Upper lobe of right lung (tissue), 1 donor: ENCODE results near the gene DLX2. TPM values are rescaled to one million over a fixed set of nuclear protein-coding genes. Genes with fewer than 3 reads are reported as not detected.

Experiments used
- ATAC-seq: fragments of 200-7000 bp; cut with Tn5 transposase; one replicate; pipeline ENCODE4 v1.9.1; 2020; ENCODE audit warnings: mild to moderate bottlenecking, moderate library complexity
- DNase-seq: peaks from one replicate; pipeline ENCODE4 v3.0.0-alpha.2; 2020
- H3K27ac ChIP-seq: fragments of 200-600 bp; one replicate; pipeline ENCODE4 v1.8.0; 2022
- H3K27me3 ChIP-seq: fragments of 200-600 bp; one replicate; pipeline ENCODE4 v1.8.0; 2022; ENCODE audit warnings: mild to moderate bottlenecking
- H3K36me3 ChIP-seq: fragments of 200-600 bp; one replicate; pipeline ENCODE4 v1.8.0; 2022
- H3K4me1 ChIP-seq: fragments of 200-600 bp; one replicate; pipeline ENCODE4 v1.8.0; 2022
- H3K4me3 ChIP-seq: fragments of 200-600 bp; one replicate; pipeline ENCODE4 v1.8.0; 2022; ENCODE audit warnings: mild to moderate bottlenecking
- H3K9me3 ChIP-seq: fragments of 200-600 bp; one replicate; pipeline ENCODE4 v1.8.0; 2022
- CTCF ChIP-seq: fragments of 200-600 bp; IDR thresholded peaks from one replicate; pipeline ENCODE4 v1.8.0; 2022; ENCODE audit warnings: antibody characterized with exemption
- intact Hi-C: fragments of 100-400 bp; cut with DNase I; formaldehyde crosslinking; loops from one replicate; pipeline ENCODE4 v1.11.0; 2022
- total RNA-seq: library from RNA; stranded (reverse); fragmentation: NEBNext Ultra II Directional; extraction: Animal tissue kit (Norgen Biotek cat#: 25700); gene quantifications from one replicate; pipeline ENCODE4 v1.2.1, GENCODE V29; 2021
- donor health status: DM: no; HTN: yes; CAD: no; lungs with severe emphysema.

DLX2 gene
- total RNA-seq, 1 donor from 2014 or later, result not detected

GRCh38 chr2:172052000-172052983 lies 50.4 kb downstream of the DLX2 start:
- DNase-seq, result no peak
- no peak for TF ChIP-seq CTCF
- no peaks in the 10 kb centered on the region for H3K4me1 ChIP-seq
- intact Hi-C loops, result no loop called here
- no peaks in the 10 kb centered on the region for H3K36me3 ChIP-seq
- H3K27ac ChIP-seq, result no peak overlapping the region
- H3K27me3 ChIP-seq, result no peaks in the 10 kb centered on the region
- no peak for ATAC-seq
- no peaks in the 10 kb centered on the region for H3K9me3 ChIP-seq
- no peak overlapping the region for H3K4me3 ChIP-seq

DNA sequence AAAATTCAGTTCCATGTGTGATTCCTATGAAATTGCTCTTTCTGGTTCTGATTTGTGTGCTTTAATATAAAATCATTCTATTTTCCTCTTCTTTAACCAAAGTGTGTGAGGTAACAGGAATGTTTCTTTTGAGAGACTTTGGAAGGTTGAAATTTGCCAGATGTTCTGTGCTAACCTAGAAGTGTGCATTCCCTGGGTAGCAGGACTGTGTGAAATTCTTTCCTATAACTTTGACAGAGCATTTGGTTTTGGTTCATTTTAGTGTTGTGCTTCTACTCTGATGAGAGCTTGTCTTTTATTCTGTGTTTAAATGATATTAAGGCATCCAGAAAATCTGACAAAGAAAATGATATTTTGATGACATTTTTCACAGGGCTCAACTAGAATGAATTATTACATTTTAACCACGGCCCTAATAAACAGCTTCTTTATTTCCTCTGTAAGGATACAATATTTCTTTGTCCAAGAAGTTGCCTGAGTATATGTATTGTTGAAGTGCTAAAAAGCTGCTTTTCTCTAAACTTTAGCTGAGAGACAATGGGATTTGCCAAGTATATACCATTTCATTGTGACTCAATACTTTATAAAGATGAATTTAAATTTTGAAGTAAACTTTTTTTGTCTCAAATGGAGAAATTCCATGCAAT lies 52.1 kb downstream of the DLX2 start:
- Histone ChIP-seq H3K4me3 (no peak overlapping the region), H3K27me3 (no peaks in the 10 kb centered on the region), H3K27ac (no peak overlapping the region), H3K36me3 (no peaks in the 10 kb centered on the region), H3K4me1 (no peaks in the 10 kb centered on the region), H3K9me3 (no peaks in the 10 kb centered on the region)
- ATAC-seq (no peak), DNase-seq (no peak)
- intact Hi-C loops, result no loop called here
- TF ChIP-seq CTCF, result no peak

DNA sequence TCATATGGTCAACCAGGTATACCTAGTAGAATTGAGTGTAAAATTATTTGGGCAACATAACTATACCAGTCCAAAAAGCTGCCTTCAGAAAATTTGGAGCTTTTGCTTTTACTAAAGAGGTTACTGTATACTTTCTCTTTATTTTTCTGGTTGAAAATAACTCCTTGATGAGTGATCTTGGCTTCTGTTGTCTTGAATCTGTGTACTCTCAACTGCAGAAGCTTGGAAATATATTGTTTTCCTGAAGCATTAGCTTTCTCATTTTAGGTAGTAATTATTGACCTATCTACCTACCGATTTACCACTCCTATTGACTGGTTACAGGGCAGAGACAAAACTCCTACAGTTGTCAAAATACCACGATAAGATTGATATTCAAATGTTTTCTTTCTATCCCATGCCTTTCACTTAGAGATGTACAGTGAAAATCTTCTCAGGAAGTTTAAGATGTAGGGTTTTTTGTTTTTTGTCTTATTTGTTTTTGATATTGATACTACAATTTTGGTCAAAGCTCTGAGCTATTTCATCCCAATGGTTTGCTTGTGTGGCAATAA lies 53.1 kb downstream of the DLX2 start:
- TF ChIP-seq CTCF, result no peak
- H3K4me1 ChIP-seq, result no peaks in the 10 kb centered on the region

More for the DNA sequence above, 53.1 kb downstream of the DLX2 start:
- H3K27ac ChIP-seq, result no peak overlapping the region
- no peaks in the 10 kb centered on the region for H3K36me3 ChIP-seq
- intact Hi-C loops, result no loop called here
- DNase-seq, result no peak
- H3K4me3 ChIP-seq, result no peak overlapping the region
- no peak for ATAC-seq
- H3K27me3 ChIP-seq, result no peaks in the 10 kb centered on the region
- no peaks in the 10 kb centered on the region for H3K9me3 ChIP-seq

Other genes starting within 250 kb of the DLX2 start
- gene SLC25A12, start 208.7 kb downstream of the DLX2 start, total RNA-seq, result 11.5 TPM
- gene HAT1, start 180.4 kb downstream of the DLX2 start, total RNA-seq, result 24.8 TPM
- gene METAP1D, start 102.9 kb downstream of the DLX2 start, total RNA-seq, result 4.1 TPM
- gene DLX1, start 17.4 kb downstream of the DLX2 start, total RNA-seq, result not detected